NCI-H2227 (cell line): Measurements from ENCODE around the gene PIN1.
A peak's percentile ranks its signal among the peaks of the same experiment; 100 is the strongest.
"Not testable (repeated sequence)": the region's sequence is repeated elsewhere in the genome, so short reads cannot be mapped to it uniquely, and the experiment has no call there.

Experiments
- DNase-seq: peaks from one replicate; lab custom pipeline; 2025; ENCODE audit not compliant: unreplicated experiment; lab: John Stamatoyannopoulos, UW

Gene PIN1

GRCh38 chr19:9834726-9835506 is at the start of gene PIN1:
Gene PIN1 (plus strand): TSS chr19:9835318. CDS start chr19:9835345, 27 bp downstream.
- peak; percentile 98 for DNase-seq

DNA sequence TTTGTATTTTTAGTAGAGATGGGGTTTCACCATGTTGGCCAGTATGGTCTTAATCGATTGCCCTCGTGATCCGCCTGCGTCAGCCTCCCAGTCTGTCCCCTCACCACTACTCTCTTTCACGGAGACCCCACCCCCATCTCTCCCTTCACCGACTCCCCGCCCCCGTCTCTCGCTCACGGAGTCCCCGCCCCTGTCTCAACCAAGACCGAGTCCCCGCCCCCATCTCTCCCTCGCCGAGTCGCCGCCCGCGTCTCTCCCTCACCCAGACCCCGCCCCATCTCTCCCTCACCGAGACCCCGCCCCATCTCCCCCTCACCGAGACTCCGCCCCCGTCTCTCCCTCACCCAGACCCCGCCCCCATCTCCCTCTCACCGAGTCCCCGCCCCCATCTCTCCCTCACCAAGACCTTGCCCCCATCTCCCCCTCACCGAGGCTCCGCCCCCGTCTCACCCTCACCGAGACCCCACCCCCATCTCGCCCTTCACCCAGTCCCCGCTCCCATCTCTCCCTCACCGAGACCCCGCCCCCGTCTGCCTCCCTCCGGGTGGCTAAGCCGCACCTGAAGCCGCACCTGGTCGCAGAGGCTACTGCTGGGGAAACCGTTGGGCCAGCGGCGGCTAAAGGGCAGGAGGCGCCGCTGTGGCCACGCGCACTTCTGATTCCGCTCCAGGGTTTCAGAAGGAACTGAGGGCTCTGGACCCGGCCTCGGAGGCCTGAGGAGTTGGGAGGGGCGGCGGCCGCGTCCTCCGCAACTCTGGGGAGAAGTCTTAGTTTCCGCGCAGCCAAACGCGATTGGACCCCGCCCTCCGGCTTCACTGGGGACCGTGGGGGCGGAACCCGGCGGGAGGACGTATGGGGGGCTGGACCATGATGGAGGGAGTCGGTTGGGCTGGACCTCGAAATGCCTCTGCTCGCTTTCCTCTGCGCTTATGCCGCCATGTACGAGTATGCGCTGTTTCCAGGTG is 49.5 kb upstream of the PIN1 start:
- peak; percentile 98 for DNase-seq

- DNase-seq, result no peak
These were observed 48.8 kb upstream of the PIN1 start for GRCh38 chr19:9786342-9786741.

DNA sequence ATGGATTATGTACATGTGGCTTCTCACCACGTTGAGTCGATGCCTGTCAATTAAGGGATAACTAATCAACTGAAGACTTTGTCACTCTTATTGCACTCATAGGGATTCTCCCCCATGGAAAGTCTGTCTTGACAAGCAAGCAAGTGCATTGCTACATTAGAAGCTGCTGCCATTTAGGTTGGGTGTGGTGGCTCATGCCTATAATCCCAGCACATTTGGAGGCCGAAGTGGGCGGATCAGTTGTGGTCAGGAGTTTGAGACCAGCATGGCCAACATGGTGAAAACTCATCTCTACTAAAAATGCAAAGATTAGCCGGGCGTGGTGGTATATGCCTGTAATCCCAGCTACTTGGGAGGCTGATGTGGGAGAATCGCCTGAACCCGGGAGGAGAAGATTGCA is 48.3 kb upstream of the PIN1 start:
- no peak for DNase-seq

DNA sequence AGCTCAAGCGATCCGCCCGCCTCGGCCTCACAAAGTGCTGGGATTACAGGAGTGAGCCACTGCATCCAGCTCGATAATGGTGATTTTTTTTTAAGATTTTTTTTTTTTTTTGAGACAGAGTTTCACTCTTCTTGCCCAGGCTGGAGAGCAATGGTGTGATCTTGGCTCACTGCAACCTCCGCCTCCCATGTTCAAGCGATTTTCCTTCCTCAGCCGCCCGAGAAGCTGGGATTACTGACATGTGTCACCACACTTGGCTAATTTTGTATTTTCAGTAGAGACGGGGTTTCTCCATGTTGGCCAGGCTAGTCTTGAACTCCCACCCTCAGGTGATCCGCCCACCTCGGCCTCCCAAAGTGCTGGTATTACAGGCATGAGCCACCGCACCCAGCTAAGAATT is 46.5 kb upstream of the PIN1 start:
- DNase-seq, result not testable (repeated sequence)

GRCh38 chr19:9789066-9789465 is 46.1 kb upstream of the PIN1 start:
- no peak for DNase-seq

DNA sequence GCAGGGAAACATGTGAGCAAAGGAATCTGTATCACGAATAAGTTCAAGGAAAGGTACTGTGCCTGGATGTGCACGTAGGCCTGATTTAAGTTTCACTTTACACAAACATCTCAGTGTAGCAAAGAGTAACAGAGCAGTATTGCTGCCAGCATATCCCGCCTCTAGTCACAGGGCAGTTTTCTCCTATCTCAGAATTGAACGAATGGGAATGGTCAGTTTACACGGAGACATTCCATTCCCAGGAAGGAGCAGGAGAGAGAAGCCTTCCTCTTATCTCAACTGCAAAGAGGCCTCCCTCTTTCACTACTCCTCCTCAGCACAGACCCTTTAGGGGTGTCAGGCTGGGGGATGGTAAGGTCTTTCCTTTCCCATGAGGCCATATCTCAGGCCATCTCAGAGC is 45.5 kb upstream of the PIN1 start:
- DNase-seq, result not testable (repeated sequence)

GRCh38 chr19:9791073-9791367 is 44.1 kb upstream of the PIN1 start:
- DNase-seq, result not testable (repeated sequence)

- peak; percentile 94 for DNase-seq
These were observed 43.4 kb upstream of the PIN1 start for GRCh38 chr19:9791552-9792205.

GRCh38 chr19:9792206-9793070 is 42.7 kb upstream of the PIN1 start:
- DNase-seq, result peak; percentile 94

DNA sequence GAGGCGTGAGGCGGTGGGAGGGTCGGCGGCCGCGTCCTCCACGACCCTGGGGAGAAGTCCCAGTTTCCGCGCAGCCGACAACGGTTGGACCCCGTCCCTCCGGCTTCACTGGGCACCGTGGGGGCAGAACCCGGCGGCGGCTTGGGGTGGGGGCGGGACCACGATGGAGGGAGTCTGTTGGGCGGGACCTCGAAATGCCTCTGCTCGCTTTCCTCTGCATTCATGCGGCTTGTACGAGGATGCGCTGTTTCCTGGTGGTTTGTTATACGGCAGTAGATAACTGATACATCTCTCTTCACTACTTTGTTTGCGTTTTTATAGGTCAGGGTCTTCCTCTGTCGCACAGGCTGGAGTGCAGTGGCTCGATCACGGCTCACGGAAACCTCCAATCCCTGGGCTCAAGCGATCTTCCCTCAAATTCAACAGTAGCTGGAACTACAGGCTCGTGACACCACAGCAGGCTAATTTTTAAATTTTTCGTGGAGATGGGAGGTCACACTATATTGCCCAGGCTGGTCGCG is 42.0 kb upstream of the PIN1 start:
- peak; percentile 71 for DNase-seq

DNA sequence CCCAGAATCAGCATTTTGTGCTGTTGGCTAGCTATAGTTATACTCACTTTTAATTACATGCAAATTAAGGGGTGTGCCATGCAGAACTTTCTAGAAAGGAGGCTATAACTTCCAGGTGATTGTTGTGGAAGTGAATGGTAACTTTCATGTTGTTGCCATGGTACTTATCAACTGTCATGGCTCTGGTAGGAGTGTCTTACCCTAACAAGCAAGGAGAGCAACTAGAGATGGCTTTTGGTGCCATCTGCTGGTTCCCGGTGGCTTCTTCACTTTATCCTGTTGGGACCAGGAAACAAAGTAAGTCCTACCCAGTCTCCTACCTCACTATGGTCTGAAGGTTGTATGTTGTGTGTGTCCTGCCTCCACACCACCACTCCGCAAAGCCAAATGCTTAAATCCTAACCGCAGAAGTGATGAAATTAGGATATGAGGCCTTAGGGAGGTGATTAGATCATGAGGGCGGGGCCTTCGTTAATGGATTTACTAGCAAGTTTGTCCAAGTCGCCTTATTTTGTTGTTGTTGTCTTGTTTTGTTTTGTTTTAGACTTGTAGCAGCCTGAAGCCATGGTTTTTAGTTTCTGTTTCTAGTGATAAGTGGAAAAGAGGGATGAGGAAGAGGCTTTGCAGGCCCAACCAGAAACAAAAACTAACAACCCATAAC is 38.9 kb upstream of the PIN1 start:
- DNase-seq, result peak; percentile 85

- no peak for DNase-seq
These were observed 37.2 kb upstream of the PIN1 start for GRCh38 chr19:9797871-9798270.

- DNase-seq, result no peak
These were observed 36.0 kb upstream of the PIN1 start for GRCh38 chr19:9799162-9799561.

DNA sequence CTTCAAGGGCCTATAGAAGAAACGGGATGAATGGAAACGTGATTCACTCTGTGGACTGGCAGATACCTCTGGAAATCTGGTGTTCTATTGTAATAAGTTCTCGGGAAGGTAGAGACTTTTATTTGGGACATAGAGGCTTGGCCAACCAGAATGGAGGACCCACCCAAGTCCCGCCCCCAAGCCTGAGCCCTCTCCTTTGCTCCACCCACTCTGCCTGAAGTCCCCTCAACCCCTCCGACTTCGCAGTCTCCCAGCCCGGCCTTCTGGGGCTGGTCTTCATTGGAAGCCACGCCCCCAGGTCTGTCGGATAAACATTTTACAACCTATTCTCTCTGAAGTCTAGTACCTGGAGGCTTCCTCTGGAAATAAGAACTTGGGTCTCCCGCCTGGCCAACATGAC is 33.1 kb upstream of the PIN1 start:
- DNase-seq, result no peak

GRCh38 chr19:9806803-9807202 is 28.3 kb upstream of the PIN1 start:
- DNase-seq, result no peak

- DNase-seq, result no peak
These were observed 26.0 kb upstream of the PIN1 start for GRCh38 chr19:9808855-9809824.

DNA sequence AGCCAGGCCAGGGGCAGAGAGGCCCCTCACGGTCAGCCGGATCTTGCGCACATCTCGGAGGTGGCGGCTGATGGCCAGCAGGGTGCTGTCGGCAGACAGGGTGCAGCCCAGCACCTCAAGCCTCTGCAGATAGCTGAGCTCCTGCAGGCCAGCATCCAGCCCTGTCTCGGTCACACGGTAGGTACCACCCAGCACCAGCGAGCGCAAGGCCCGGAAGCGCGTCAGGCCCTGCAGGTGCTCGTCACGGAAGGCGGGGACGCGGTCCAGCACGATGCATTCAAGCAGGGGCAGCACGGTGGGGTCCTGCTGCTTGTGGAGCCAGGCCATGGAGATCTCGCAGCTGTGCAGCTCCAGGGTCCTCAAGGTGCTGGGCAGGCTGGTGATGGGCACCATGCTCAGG is 24.0 kb upstream of the PIN1 start:
- DNase-seq, result no peak
